ENCODE results near the gene YY1.

DNA sequence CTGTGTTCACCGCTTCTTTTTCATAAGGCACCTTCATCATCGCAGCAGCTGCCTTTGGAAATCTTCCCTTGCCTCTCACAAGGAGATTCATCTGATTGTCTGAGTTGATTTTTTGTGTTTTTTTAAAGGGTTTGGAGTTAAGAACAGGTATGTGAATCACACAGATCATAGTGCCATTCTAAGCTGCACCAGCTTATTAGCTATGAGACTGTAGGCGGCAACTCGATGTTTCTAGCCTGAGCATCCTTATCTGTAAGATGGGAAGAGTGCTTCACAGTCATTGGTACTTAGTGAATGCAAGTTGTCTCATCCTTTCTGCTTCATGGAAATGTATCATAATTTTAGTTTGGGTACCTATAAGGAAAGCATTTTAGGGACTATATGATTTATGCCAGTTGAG lies 35.3 kb downstream of the YY1 start:
- TF ChIP-seq, protein P1, sequence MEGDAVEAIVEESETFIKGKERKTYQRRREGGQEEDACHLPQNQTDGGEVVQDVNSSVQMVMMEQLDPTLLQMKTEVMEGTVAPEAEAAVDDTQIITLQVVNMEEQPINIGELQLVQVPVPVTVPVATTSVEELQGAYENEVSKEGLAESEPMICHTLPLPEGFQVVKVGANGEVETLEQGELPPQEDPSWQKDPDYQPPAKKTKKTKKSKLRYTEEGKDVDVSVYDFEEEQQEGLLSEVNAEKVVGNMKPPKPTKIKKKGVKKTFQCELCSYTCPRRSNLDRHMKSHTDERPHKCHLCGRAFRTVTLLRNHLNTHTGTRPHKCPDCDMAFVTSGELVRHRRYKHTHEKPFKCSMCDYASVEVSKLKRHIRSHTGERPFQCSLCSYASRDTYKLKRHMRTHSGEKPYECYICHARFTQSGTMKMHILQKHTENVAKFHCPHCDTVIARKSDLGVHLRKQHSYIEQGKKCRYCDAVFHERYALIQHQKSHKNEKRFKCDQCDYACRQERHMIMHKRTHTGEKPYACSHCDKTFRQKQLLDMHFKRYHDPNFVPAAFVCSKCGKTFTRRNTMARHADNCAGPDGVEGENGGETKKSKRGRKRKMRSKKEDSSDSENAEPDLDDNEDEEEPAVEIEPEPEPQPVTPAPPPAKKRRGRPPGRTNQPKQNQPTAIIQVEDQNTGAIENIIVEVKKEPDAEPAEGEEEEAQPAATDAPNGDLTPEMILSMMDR (IDR thresholded peaks at IDR 0.05; ENCODE audit: low read length): no peak
- no peak for TF ChIP-seq EZH2 (IDR thresholded peaks at IDR 0.05; ENCODE audit: borderline replicate concordance, low read length)
